Gastroesophageal sphincter (tissue), 3 donors: ENCODE results near the gene ASB10.

Experiments
- CTCF ChIP-seq, 4 experiments: fragments of 200-600 bp in 2 of 4; fragments of 450-650 bp in 2 of 4; sonication (generic) in 1 of 4; IDR thresholded peaks; one replicate each; pipeline ENCODE4 v1.5.1; 2017 to 2019; ENCODE audit warnings: antibody characterized with exemption in 4 of 4, mild to moderate bottlenecking in 2 of 4, moderate library complexity in 2 of 4
- EP300 ChIP-seq: sonication (generic); formaldehyde crosslinking; IDR thresholded peaks from one replicate; pipeline ENCODE4 v1.6.1; 2017; ENCODE audit warnings: antibody characterized with exemption, mild to moderate bottlenecking
- POLR2AphosphoS5 ChIP-seq: sonication (generic); formaldehyde crosslinking; IDR thresholded peaks from one replicate; pipeline ENCODE4 v1.6.1; 2017; ENCODE audit warnings: antibody characterized with exemption

- TF ChIP-seq CTCF (IDR thresholded peaks at IDR 0.05) (no peak), POLR2AphosphoS5 (no peak), EP300 (no peak)
Measured at GRCh38 chr7:151188252-151188542, 1.1 kb upstream of the ASB10 start.
